Activated naive CD4-positive, alpha-beta T cell treated with anti-CD3 and anti-CD28 coated beads, Interleukin-2, amount 50 U/mL, for 24 hours (primary cell): ENCODE results near the gene NLGN1.

ENCODE experiments used
- H3K27ac Mint-ChIP-seq: one replicate; pipeline ENCODE4 v1.8.0; 2021; ENCODE audit warnings: mild to moderate bottlenecking, mixed read lengths
- H3K27me3 Mint-ChIP-seq: one replicate; pipeline ENCODE4 v1.8.0; 2021; ENCODE audit warnings: mixed read lengths
- H3K36me3 Mint-ChIP-seq: one replicate; pipeline ENCODE4 v1.8.0; 2021; ENCODE audit warnings: mixed read lengths
- H3K4me1 Mint-ChIP-seq: one replicate; pipeline ENCODE4 v1.8.0; 2021; ENCODE audit warnings: mixed read lengths
- H3K4me3 Mint-ChIP-seq: one replicate; pipeline ENCODE4 v1.8.0; 2021; ENCODE audit warnings: mild to moderate bottlenecking, mixed read lengths
- H3K9me3 Mint-ChIP-seq: one replicate; pipeline ENCODE4 v1.8.0; 2021; ENCODE audit warnings: mixed read lengths

Gene NLGN1

GRCh38 chr3:174242311-174243041 is 844.9 kb downstream of the NLGN1 start:
- H3K4me1 Mint-ChIP-seq: no peaks in the 10 kb centered on the region
- no peaks in the 10 kb centered on the region for H3K27me3 Mint-ChIP-seq
- H3K27ac Mint-ChIP-seq: no peak overlapping the region
- H3K36me3 Mint-ChIP-seq: no peaks in the 10 kb centered on the region
- no peaks in the 10 kb centered on the region for H3K9me3 Mint-ChIP-seq
- no peak overlapping the region for H3K4me3 Mint-ChIP-seq

GRCh38 chr3:174243171-174243570 is 845.6 kb downstream of the NLGN1 start:
- no peaks in the 10 kb centered on the region for H3K9me3 Mint-ChIP-seq
- no peak overlapping the region for H3K27ac Mint-ChIP-seq
- no peaks in the 10 kb centered on the region for H3K27me3 Mint-ChIP-seq
- no peaks in the 10 kb centered on the region for H3K36me3 Mint-ChIP-seq
- no peaks in the 10 kb centered on the region for H3K4me1 Mint-ChIP-seq
- no peak overlapping the region for H3K4me3 Mint-ChIP-seq

GRCh38 chr3:174247687-174248152 is 850.2 kb downstream of the NLGN1 start:
- no peaks in the 10 kb centered on the region for H3K27me3 Mint-ChIP-seq
- H3K4me1 Mint-ChIP-seq: no peaks in the 10 kb centered on the region

GRCh38 chr3:174251681-174252080 is 854.1 kb downstream of the NLGN1 start:
- Mint-ChIP-seq H3K27me3 (no peaks in the 10 kb centered on the region), H3K36me3 (no peaks in the 10 kb centered on the region), H3K9me3 (no peaks in the 10 kb centered on the region), H3K4me3 (no peak overlapping the region), H3K27ac (no peak overlapping the region), H3K4me1 (no peaks in the 10 kb centered on the region)

More at GRCh38 chr3:174247687-174248152, 850.2 kb downstream of the NLGN1 start:
- Mint-ChIP-seq H3K4me3 (no peak overlapping the region), H3K36me3 (no peaks in the 10 kb centered on the region), H3K27ac (no peak overlapping the region), H3K9me3 (no peaks in the 10 kb centered on the region)

- Mint-ChIP-seq H3K4me3 (no peak overlapping the region), H3K27me3 (no peaks in the 10 kb centered on the region), H3K27ac (no peak overlapping the region), H3K4me1 (no peaks in the 10 kb centered on the region), H3K36me3 (no peaks in the 10 kb centered on the region), H3K9me3 (no peaks in the 10 kb centered on the region)
Measured at GRCh38 chr3:174253196-174253823, 855.8 kb downstream of the NLGN1 start.

- Mint-ChIP-seq H3K27ac (no peak overlapping the region), H3K4me1 (no peaks in the 10 kb centered on the region), H3K9me3 (no peaks in the 10 kb centered on the region), H3K27me3 (no peaks in the 10 kb centered on the region), H3K4me3 (no peak overlapping the region), H3K36me3 (no peaks in the 10 kb centered on the region)
Measured at GRCh38 chr3:174253940-174254339, 856.4 kb downstream of the NLGN1 start.

GRCh38 chr3:174255454-174255853 is 857.9 kb downstream of the NLGN1 start:
- Mint-ChIP-seq H3K4me1 (no peaks in the 10 kb centered on the region), H3K4me3 (no peak overlapping the region), H3K27ac (no peak overlapping the region), H3K9me3 (no peaks in the 10 kb centered on the region), H3K36me3 (no peaks in the 10 kb centered on the region), H3K27me3 (no peaks in the 10 kb centered on the region)

- Mint-ChIP-seq H3K27me3 (no peaks in the 10 kb centered on the region), H3K36me3 (no peaks in the 10 kb centered on the region), H3K4me3 (no peak overlapping the region), H3K9me3 (no peaks in the 10 kb centered on the region), H3K4me1 (no peaks in the 10 kb centered on the region), H3K27ac (no peak overlapping the region)
Measured at GRCh38 chr3:174266476-174266875, 868.9 kb downstream of the NLGN1 start.

- Mint-ChIP-seq H3K4me3 (no peak overlapping the region), H3K9me3 (no peaks in the 10 kb centered on the region), H3K27ac (no peak overlapping the region), H3K4me1 (no peaks in the 10 kb centered on the region), H3K36me3 (no peaks in the 10 kb centered on the region), H3K27me3 (no peaks in the 10 kb centered on the region)
Measured at GRCh38 chr3:174268061-174268460, 870.5 kb downstream of the NLGN1 start.

- Mint-ChIP-seq H3K9me3 (no peaks in the 10 kb centered on the region), H3K4me1 (no peaks in the 10 kb centered on the region), H3K27me3 (no peaks in the 10 kb centered on the region), H3K4me3 (no peak overlapping the region), H3K27ac (no peak overlapping the region), H3K36me3 (no peaks in the 10 kb centered on the region)
Measured at GRCh38 chr3:174268586-174268985, 871.0 kb downstream of the NLGN1 start.

- no peaks in the 10 kb centered on the region for H3K9me3 Mint-ChIP-seq
- H3K36me3 Mint-ChIP-seq: no peaks in the 10 kb centered on the region
- no peaks in the 10 kb centered on the region for H3K4me1 Mint-ChIP-seq
- no peak overlapping the region for H3K4me3 Mint-ChIP-seq
- no peak overlapping the region for H3K27ac Mint-ChIP-seq
- no peaks in the 10 kb centered on the region for H3K27me3 Mint-ChIP-seq
Measured at GRCh38 chr3:174270841-174271240, 873.3 kb downstream of the NLGN1 start.

GRCh38 chr3:174275336-174275735 is 877.8 kb downstream of the NLGN1 start:
- Mint-ChIP-seq H3K36me3 (no peaks in the 10 kb centered on the region), H3K4me3 (no peak overlapping the region), H3K27me3 (no peaks in the 10 kb centered on the region), H3K27ac (no peak overlapping the region), H3K9me3 (no peaks in the 10 kb centered on the region), H3K4me1 (no peaks in the 10 kb centered on the region)

GRCh38 chr3:174276826-174277225 is 879.3 kb downstream of the NLGN1 start:
- no peaks in the 10 kb centered on the region for H3K9me3 Mint-ChIP-seq
- no peak overlapping the region for H3K27ac Mint-ChIP-seq
- H3K4me3 Mint-ChIP-seq: no peak overlapping the region
- H3K36me3 Mint-ChIP-seq: no peaks in the 10 kb centered on the region
- H3K4me1 Mint-ChIP-seq: no peaks in the 10 kb centered on the region
- H3K27me3 Mint-ChIP-seq: no peaks in the 10 kb centered on the region

- Mint-ChIP-seq H3K4me3 (no peak overlapping the region), H3K4me1 (no peaks in the 10 kb centered on the region), H3K27ac (no peak overlapping the region), H3K36me3 (no peaks in the 10 kb centered on the region), H3K27me3 (no peaks in the 10 kb centered on the region), H3K9me3 (no peaks in the 10 kb centered on the region)
Measured at GRCh38 chr3:174278094-174278493, 880.5 kb downstream of the NLGN1 start.

GRCh38 chr3:174280186-174280585 is 882.6 kb downstream of the NLGN1 start:
- Mint-ChIP-seq H3K27ac (no peak overlapping the region), H3K9me3 (no peaks in the 10 kb centered on the region), H3K4me3 (no peak overlapping the region), H3K27me3 (no peaks in the 10 kb centered on the region), H3K36me3 (no peaks in the 10 kb centered on the region), H3K4me1 (no peaks in the 10 kb centered on the region)

- H3K4me1 Mint-ChIP-seq: no peaks in the 10 kb centered on the region
- H3K4me3 Mint-ChIP-seq: no peak overlapping the region
- no peaks in the 10 kb centered on the region for H3K9me3 Mint-ChIP-seq
- H3K27me3 Mint-ChIP-seq: no peaks in the 10 kb centered on the region
- no peak overlapping the region for H3K27ac Mint-ChIP-seq
- H3K36me3 Mint-ChIP-seq: no peaks in the 10 kb centered on the region
Measured at GRCh38 chr3:174285242-174285864, 887.8 kb downstream of the NLGN1 start.
